Caco-2 (cell line): Measurements from ENCODE around the gene SLC25A17. TPM values are rescaled to one million over a fixed set of nuclear protein-coding genes. Genes with fewer than 3 reads are reported as not detected.

ENCODE experiments used
- BruUV-seq: library from RNA; stranded (reverse); fragments of 400-500 nt; replicated peaks from 2 replicates; lab custom pipeline; 2021; lab: Mats Ljungman, UMichigan
- CTCF ChIA-PET: fragments of 300-600 bp; sonication (Branson Sonifier 250); formaldehyde crosslinking; loops from one replicate; lab custom pipeline; 2022; ENCODE audit warnings: antibody characterized with exemption; lab: Charles Lee
- POLR2A ChIA-PET: fragments of 300-600 bp; sonication (Branson Sonifier 250); formaldehyde crosslinking; loops from one replicate; lab custom pipeline; 2022; ENCODE audit warnings: antibody characterized with exemption; lab: Charles Lee
- DNase-seq, 2 experiments: peaks; one replicate each; pipeline versions ENCODE4 v3.0.0 to v3.0.0-alpha.2; 2020 to 2022
- H3K27me3 ChIP-seq: replicated peaks from 2 replicates; pipeline ENCODE4 v1.6.0; 2011; ENCODE audit warnings: low read length; ENCODE audit not compliant: control insufficient read depth, insufficient read depth
- H3K36me3 ChIP-seq: 2 replicates; pipeline ENCODE4 v1.5.1; 2011; ENCODE audit warnings: low read length; ENCODE audit not compliant: control insufficient read depth, insufficient read depth
- H3K4me1 ChIP-seq: fragments of 250-450 bp; sonication (Bioruptor Pico); 2 replicates; pipeline ENCODE4 v1.5.1; 2020; ENCODE audit warnings: mild to moderate bottlenecking
- H3K4me3 ChIP-seq: 2 replicates; pipeline ENCODE4 v1.5.1; 2011; ENCODE audit warnings: low read depth, mild to moderate bottlenecking, control low read depth, low read length
- H3K9me3 ChIP-seq: fragments of 250-450 bp; sonication (Bioruptor Pico); 2 replicates; pipeline ENCODE4 v1.5.1; 2020; ENCODE audit warnings: mild to moderate bottlenecking, moderate library complexity
- H3K27ac Mint-ChIP-seq: one replicate; pipeline ENCODE4 v1.8.0; 2022; ENCODE audit warnings: mixed read lengths; ENCODE audit not compliant: unreplicated experiment
- H3K27me3 Mint-ChIP-seq: one replicate; pipeline ENCODE4 v1.8.0; 2022; ENCODE audit warnings: mixed read lengths; ENCODE audit not compliant: insufficient read depth, unreplicated experiment
- H3K36me3 Mint-ChIP-seq: one replicate; pipeline ENCODE4 v1.8.0; 2022; ENCODE audit warnings: mild to moderate bottlenecking, mixed read lengths; ENCODE audit not compliant: insufficient read depth, unreplicated experiment
- H3K4me1 Mint-ChIP-seq: one replicate; pipeline ENCODE4 v1.8.0; 2022; ENCODE audit warnings: low read depth, mixed read lengths; ENCODE audit not compliant: unreplicated experiment
- H3K4me3 Mint-ChIP-seq: one replicate; pipeline ENCODE4 v1.8.0; 2022; ENCODE audit warnings: mild to moderate bottlenecking, moderate library complexity, mixed read lengths; ENCODE audit not compliant: unreplicated experiment
- H3K9me3 Mint-ChIP-seq: one replicate; pipeline ENCODE4 v1.8.0; 2022; ENCODE audit warnings: mixed read lengths; ENCODE audit not compliant: unreplicated experiment
- CTCF ChIP-seq, 2 experiments: fragments of 200-600 bp in 1 of 2; IDR thresholded peaks; 1 replicate in 1 of 2; 2 replicates in 1 of 2; pipeline versions ENCODE4 v1.5.1 to v1.8.0; 2011 to 2022; ENCODE audit warnings: antibody characterized with exemption in 1 of 2, control low read depth in 1 of 2, inconsistent platforms in 1 of 2, low read depth in 1 of 2, low read length in 1 of 2, mild to moderate bottlenecking in 1 of 2, moderate library complexity in 1 of 2; ENCODE audit not compliant: insufficient read depth in 1 of 2, severe bottlenecking in 1 of 2, unreplicated experiment in 1 of 2
- intact Hi-C: fragments of 100-400 bp; cut with micrococcal nuclease; formaldehyde crosslinking; loops from one replicate; pipeline ENCODE4 v1.10.0; 2022; ENCODE audit not compliant: unreplicated experiment
- total RNA-seq: library from RNA; stranded (reverse); gene quantifications from 2 replicates; pipeline ENCODE4 v1.2.3, GENCODE V29; 2022

Gene SLC25A17
- total RNA-seq, 1 experiment from 2014 or later, result 23.1 TPM

DNA sequence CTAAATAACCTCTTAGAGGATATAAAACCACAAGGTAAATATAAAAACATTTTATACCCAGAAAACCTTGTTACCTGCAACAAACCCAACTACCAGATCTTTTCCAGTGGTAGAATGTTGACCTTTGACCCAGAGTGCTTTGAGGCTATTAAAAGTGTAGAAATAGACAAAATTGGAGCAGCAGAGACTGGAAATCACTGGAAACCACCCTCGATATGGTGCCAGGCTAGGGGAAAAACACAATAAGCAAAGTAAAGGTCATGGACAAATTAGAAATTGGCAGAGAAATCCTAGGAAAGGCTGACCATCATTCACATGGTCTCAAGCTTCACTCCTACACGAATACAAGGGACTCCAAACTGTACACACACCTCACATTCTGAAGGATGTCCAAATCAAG, 26.7 kb downstream of the SLC25A17 start:
- DNase-seq, result no peak
- Mint-ChIP-seq H3K27ac (no peak overlapping the region), H3K27me3 (no peaks in the 10 kb centered on the region), H3K36me3 (peaks cover 40% of the 10 kb centered on the region), H3K4me3 (no peak overlapping the region), H3K9me3 (no peaks in the 10 kb centered on the region), H3K4me1 (no peaks in the 10 kb centered on the region)
- Histone ChIP-seq H3K27me3 (no peaks in the 10 kb centered on the region), H3K4me3 (no peak overlapping the region), H3K4me1 (no peaks in the 10 kb centered on the region), H3K36me3 (no peaks in the 10 kb centered on the region), H3K9me3 (no peaks in the 10 kb centered on the region)
- TF ChIP-seq CTCF (IDR thresholded peaks at IDR 0.05; ENCODE audit: insufficient read depth in 1 of 2, low read depth in 1 of 2, low read length in 1 of 2, severe bottlenecking in 1 of 2, unreplicated experiment in 1 of 2), result no peak
- intact Hi-C loops, result no loop called here
- no TSS peak for BruUV-seq
- ChIA-PET CTCF (interaction anchor here (1.4 kb wide), 1 partner anchor 110 kb away, joined by 3 read pairs; no protein-coding TSS in a partner anchor), POLR2A (no interaction called here)

DNA sequence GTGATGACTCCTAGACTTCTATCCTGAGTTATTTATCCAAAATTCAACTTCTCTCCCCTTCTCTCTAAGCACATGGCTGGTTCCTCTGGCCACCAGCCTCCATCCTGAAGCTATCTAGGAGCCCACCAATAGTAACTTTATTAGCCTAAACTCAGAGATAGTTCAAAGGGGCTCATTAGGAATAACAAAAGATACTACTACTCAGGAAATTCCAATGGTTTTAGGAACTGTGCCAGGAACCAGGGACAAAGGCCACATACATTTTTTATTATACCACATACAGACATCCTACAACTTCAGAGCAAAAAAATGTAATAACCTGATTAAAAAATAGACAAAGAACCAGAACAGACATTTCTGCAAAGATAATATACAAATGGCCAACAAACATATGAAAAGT, 27.9 kb downstream of the SLC25A17 start:
- no peaks in the 10 kb centered on the region for H3K36me3 ChIP-seq
- CTCF ChIA-PET, result no interaction called here
- no peak for DNase-seq
- no TSS peak for BruUV-seq
- POLR2A ChIA-PET, result no interaction called here
- Mint-ChIP-seq H3K9me3 (no peaks in the 10 kb centered on the region), H3K27ac (no peak overlapping the region), H3K36me3 (peaks cover 36% of the 10 kb centered on the region), H3K27me3 (no peaks in the 10 kb centered on the region), H3K4me1 (no peaks in the 10 kb centered on the region), H3K4me3 (no peak overlapping the region)
- intact Hi-C loops, result no loop called here
- H3K9me3 ChIP-seq, result no peaks in the 10 kb centered on the region
- no peaks in the 10 kb centered on the region for H3K4me1 ChIP-seq
- no peak for TF ChIP-seq CTCF (IDR thresholded peaks at IDR 0.05; ENCODE audit: insufficient read depth in 1 of 2, low read depth in 1 of 2, low read length in 1 of 2, severe bottlenecking in 1 of 2, unreplicated experiment in 1 of 2)
- no peaks in the 10 kb centered on the region for H3K27me3 ChIP-seq
- H3K4me3 ChIP-seq, result no peak overlapping the region

GRCh38 chr22:40789131-40789530, 30.0 kb downstream of the SLC25A17 start:
- Mint-ChIP-seq H3K4me1 (no peaks in the 10 kb centered on the region), H3K4me3 (no peak overlapping the region), H3K36me3 (peaks cover 37% of the 10 kb centered on the region), H3K27ac (no peak overlapping the region), H3K9me3 (no peaks in the 10 kb centered on the region), H3K27me3 (no peaks in the 10 kb centered on the region)
- H3K36me3 ChIP-seq, result no peaks in the 10 kb centered on the region
- ChIA-PET POLR2A (no interaction called here), CTCF (no interaction called here)
- no peak overlapping the region for H3K4me3 ChIP-seq
- no peak for TF ChIP-seq CTCF (IDR thresholded peaks at IDR 0.05; ENCODE audit: insufficient read depth in 1 of 2, low read depth in 1 of 2, low read length in 1 of 2, severe bottlenecking in 1 of 2, unreplicated experiment in 1 of 2)
- intact Hi-C loops, result no loop called here
- no peaks in the 10 kb centered on the region for H3K9me3 ChIP-seq
- no peaks in the 10 kb centered on the region for H3K27me3 ChIP-seq
- DNase-seq, result no peak
- no peaks in the 10 kb centered on the region for H3K4me1 ChIP-seq
- no TSS peak for BruUV-seq
